Neuronal stem cell (in vitro differentiated cells): ENCODE data around the gene FAM217A.

Source experiments
- DNase-seq: peaks from one replicate; pipeline ENCODE4 v3.0.0-alpha.2; 2013; ENCODE audit warnings: low spot score
- H2AFZ ChIP-seq: one replicate; pipeline ENCODE4 v1.6.1; 2013; ENCODE audit warnings: mild to moderate bottlenecking, low read length, inconsistent platforms
- H2AK5ac ChIP-seq: 2 replicates; pipeline ENCODE4 v1.6.1; 2013; ENCODE audit warnings: low read depth, mild to moderate bottlenecking, inconsistent platforms, low read length, moderate library complexity, mixed read lengths
- H2BK120ac ChIP-seq: 2 replicates; pipeline ENCODE4 v1.6.1; 2013; ENCODE audit warnings: low read depth, mild to moderate bottlenecking, inconsistent platforms, low read length, moderate library complexity, mixed read lengths
- H2BK12ac ChIP-seq: one replicate; pipeline ENCODE4 v1.6.1; 2013; ENCODE audit warnings: low read length, inconsistent platforms
- H2BK15ac ChIP-seq: 2 replicates; pipeline ENCODE4 v1.6.1; 2013; ENCODE audit warnings: mild to moderate bottlenecking, low read length, inconsistent platforms, mixed read lengths
- H2BK5ac ChIP-seq: one replicate; pipeline ENCODE4 v1.6.1; 2013; ENCODE audit warnings: inconsistent platforms, mild to moderate bottlenecking, low read length, moderate library complexity
- H3K14ac ChIP-seq: one replicate; pipeline ENCODE4 v1.6.1; 2013; ENCODE audit warnings: low read length, inconsistent platforms
- H3K18ac ChIP-seq: 2 replicates; pipeline ENCODE4 v1.6.1; 2013; ENCODE audit warnings: low read length, inconsistent platforms
- H3K23ac ChIP-seq: 2 replicates; pipeline ENCODE4 v1.6.1; 2013; ENCODE audit warnings: low read depth, mild to moderate bottlenecking, mixed read lengths, low read length, inconsistent platforms; ENCODE audit not compliant: poor library complexity
- H3K27ac ChIP-seq: replicated peaks from 3 replicates; pipeline ENCODE4 v1.5.1; 2013; ENCODE audit warnings: low read length, inconsistent platforms
- H3K27me3 ChIP-seq, 3 experiments: 2 replicates each; pipeline ENCODE4 v1.6.1; 2013; ENCODE audit warnings: low read length in 3 of 3, mild to moderate bottlenecking in 2 of 3, inconsistent platforms in 1 of 3, low read depth in 1 of 3, mixed read lengths in 1 of 3, moderate library complexity in 1 of 3; ENCODE audit not compliant: control insufficient read depth in 3 of 3, insufficient read depth in 3 of 3
- H3K36me3 ChIP-seq, 2 donors: replicated peaks in 1 of 2; 2 replicates each; pipeline ENCODE4 v1.6.1; 2013; ENCODE audit warnings: low read length in 2 of 2; ENCODE audit not compliant: control insufficient read depth in 2 of 2, insufficient read depth in 2 of 2
- H3K4ac ChIP-seq: 2 replicates; pipeline ENCODE4 v1.6.1; 2013; ENCODE audit warnings: inconsistent platforms, mild to moderate bottlenecking, low read length, moderate library complexity
- H3K4me1 ChIP-seq, 2 donors: 1 replicate in 1 of 2; 2 replicates in 1 of 2; pipeline ENCODE4 v1.6.1; 2013; ENCODE audit warnings: low read length in 2 of 2, low read depth in 1 of 2; ENCODE audit not compliant: control insufficient read depth in 2 of 2, insufficient read depth in 1 of 2
- H3K4me2 ChIP-seq: one replicate; pipeline ENCODE4 v1.6.1; 2013; ENCODE audit warnings: mild to moderate bottlenecking, low read length, inconsistent platforms; ENCODE audit not compliant: insufficient read depth, poor library complexity, severe bottlenecking
- H3K4me3 ChIP-seq, 2 donors: 2 replicates each; pipeline ENCODE4 v1.5.1; 2013; ENCODE audit warnings: low read length in 2 of 2, mild to moderate bottlenecking in 2 of 2, inconsistent platforms in 1 of 2, moderate library complexity in 1 of 2
- H3K79me1 ChIP-seq: one replicate; pipeline ENCODE4 v1.6.1; 2013; ENCODE audit warnings: low read depth, mild to moderate bottlenecking, inconsistent platforms, low read length, moderate library complexity
- H3K9ac ChIP-seq: one replicate; pipeline ENCODE4 v1.6.1; 2013; ENCODE audit warnings: mild to moderate bottlenecking, low read depth, low read length, inconsistent platforms; ENCODE audit not compliant: poor library complexity
- H3K9me3 ChIP-seq, 2 donors: replicated peaks in 1 of 2; 2 replicates each; pipeline versions ENCODE3 to v1.6.1; 2013; ENCODE audit warnings: low read length in 2 of 2, mild to moderate bottlenecking in 2 of 2, inconsistent platforms in 1 of 2, low read depth in 1 of 2, mixed read lengths in 1 of 2, moderate library complexity in 1 of 2; ENCODE audit not compliant: control insufficient read depth in 2 of 2, insufficient read depth in 1 of 2
- H4K8ac ChIP-seq: one replicate; pipeline ENCODE4 v1.6.1; 2013; ENCODE audit warnings: low read depth, mild to moderate bottlenecking, inconsistent platforms, low read length, moderate library complexity
- H4K91ac ChIP-seq: one replicate; pipeline ENCODE4 v1.6.1; 2013; ENCODE audit warnings: low read length, low read depth, mild to moderate bottlenecking, inconsistent platforms; ENCODE audit not compliant: poor library complexity
- WGBS, 2 donors: extraction: QIAGEN DNeasy Blood & Tissue Kit; methylation state at CpG; one replicate each; pipeline ENCODE4 v1.1.7; 2013; ENCODE audit warnings: missing lambda C conversion rate in 2 of 2, mixed read lengths in 1 of 2; ENCODE audit not compliant: insufficient read length in 2 of 2, insufficient replicate concordance in 1 of 2; ENCODE audit errors: extremely low coverage in 2 of 2; 5-methylcytosine and 5-hydroxymethylcytosine counted together

The FAM217A gene

GRCh38 chr6:4105980-4106536 lies 27.1 kb upstream of the FAM217A start:
- Histone ChIP-seq H2BK5ac (no peak overlapping the region), H3K9ac (no peak overlapping the region), H3K27me3 (peaks cover 0 to 36% (median 0%) of the 10 kb centered on the region in 3 experiments), H3K4me1 (no peaks in the 10 kb centered on the region), H2AK5ac (no peak overlapping the region), H2BK12ac (no peak overlapping the region), H3K4me3 (no peak overlapping the region), H3K9me3 (peaks cover 0 to 3% of the 10 kb centered on the region in 2 donors), H3K18ac (no peak overlapping the region), H2BK15ac (no peak overlapping the region), H3K27ac (no peak overlapping the region), H3K4ac (no peak overlapping the region), H3K4me2 (no peak overlapping the region), H3K79me1 (no peaks in the 10 kb centered on the region), H3K14ac (no peak overlapping the region), H4K91ac (no peak overlapping the region), H3K23ac (no peak overlapping the region), H2BK120ac (no peak overlapping the region), H3K36me3 (no peaks in the 10 kb centered on the region), H2AFZ (no peak overlapping the region), H4K8ac (no peak overlapping the region)
- no CpG with 5 or more reads among the region's 4 CpGs for WGBS, 2 donors
- DNase-seq = no peak

DNA sequence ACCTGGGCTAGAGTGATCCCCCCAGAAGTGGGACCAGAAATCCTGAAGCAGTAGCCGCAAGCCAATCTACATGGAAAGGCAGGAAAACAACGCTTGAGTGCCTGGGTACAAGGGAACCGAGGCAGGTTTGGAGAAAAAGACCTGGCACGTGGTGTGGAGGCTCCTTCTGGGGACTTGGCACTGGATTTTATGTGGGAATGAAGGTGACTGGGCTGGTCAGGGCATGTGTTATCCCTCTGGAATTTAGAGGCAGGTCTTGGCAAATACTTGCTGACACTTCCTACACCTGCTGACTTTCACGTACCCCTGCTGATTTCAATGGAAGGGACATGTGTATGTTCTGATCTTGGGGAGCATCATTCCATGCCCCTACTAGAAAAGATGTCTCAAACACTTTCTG lies 25.0 kb upstream of the FAM217A start:
- H3K79me1 ChIP-seq = no peaks in the 10 kb centered on the region
- no peak overlapping the region for H4K91ac ChIP-seq
- no peak overlapping the region for H3K18ac ChIP-seq
- no CpG with 5 or more reads among the region's 5 CpGs for WGBS, 2 donors
- peaks cover 0 to 39% (median 0%) of the 10 kb centered on the region in 3 experiments for H3K27me3 ChIP-seq
- H3K4ac ChIP-seq = no peak overlapping the region
- no peak overlapping the region for H3K14ac ChIP-seq
- no peak overlapping the region for H2BK120ac ChIP-seq
- no peak overlapping the region for H3K23ac ChIP-seq
- H2AFZ ChIP-seq = no peak overlapping the region
- H2BK5ac ChIP-seq = no peak overlapping the region
- H3K4me1 ChIP-seq = no peaks in the 10 kb centered on the region
- peaks cover 0 to 3% of the 10 kb centered on the region in 2 donors for H3K9me3 ChIP-seq
- H3K36me3 ChIP-seq = no peaks in the 10 kb centered on the region
- H3K4me3 ChIP-seq = no peak overlapping the region
- H3K27ac ChIP-seq = no peak overlapping the region
- H2BK15ac ChIP-seq = no peak overlapping the region
- H3K4me2 ChIP-seq = no peak overlapping the region
- H3K9ac ChIP-seq = no peak overlapping the region
- no peak overlapping the region for H2BK12ac ChIP-seq
- no peak overlapping the region for H2AK5ac ChIP-seq
- no peak for DNase-seq
- no peak overlapping the region for H4K8ac ChIP-seq

- H3K4me3 ChIP-seq = no peak overlapping the region
- no peak overlapping the region for H3K27ac ChIP-seq
- H3K4me1 ChIP-seq = no peaks in the 10 kb centered on the region
- H2AFZ ChIP-seq = peak overlapping the region; percentile 28
- H3K4ac ChIP-seq = no peak overlapping the region
- H3K23ac ChIP-seq = no peak overlapping the region
- H3K79me1 ChIP-seq = no peaks in the 10 kb centered on the region
- no peak overlapping the region for H2AK5ac ChIP-seq
- H3K9me3 ChIP-seq = peaks cover 0 to 3% of the 10 kb centered on the region in 2 donors
- no peak overlapping the region for H2BK120ac ChIP-seq
- no peak overlapping the region for H3K14ac ChIP-seq
- WGBS, 2 donors = no CpG with 5 or more reads among the region's 6 CpGs
- DNase-seq = no peak
- no peak overlapping the region for H2BK5ac ChIP-seq
- H3K4me2 ChIP-seq = no peak overlapping the region
- H3K36me3 ChIP-seq = no peaks in the 10 kb centered on the region
- peak overlapping the region; percentile 9 for H3K18ac ChIP-seq
- peaks cover 0 to 33% (median 0%) of the 10 kb centered on the region in 3 experiments for H3K27me3 ChIP-seq
- H3K9ac ChIP-seq = no peak overlapping the region
- no peak overlapping the region for H4K91ac ChIP-seq
- H4K8ac ChIP-seq = no peak overlapping the region
- H2BK15ac ChIP-seq = no peak overlapping the region
- H2BK12ac ChIP-seq = no peak overlapping the region
Observed at GRCh38 chr6:4102687-4103244, 23.8 kb upstream of the FAM217A start.

- H2BK15ac ChIP-seq = no peak overlapping the region
- no peak overlapping the region for H2BK5ac ChIP-seq
- no peak for DNase-seq
- no peak overlapping the region for H2BK12ac ChIP-seq
- H3K9me3 ChIP-seq = peaks cover 0 to 3% of the 10 kb centered on the region in 2 donors
- H4K91ac ChIP-seq = no peak overlapping the region
- H3K23ac ChIP-seq = no peak overlapping the region
- no peaks in the 10 kb centered on the region for H3K36me3 ChIP-seq
- no CpG with 5 or more reads among the region's 3 CpGs for WGBS, 2 donors
- no peak overlapping the region for H3K4me2 ChIP-seq
- no peak overlapping the region for H3K18ac ChIP-seq
- H3K14ac ChIP-seq = no peak overlapping the region
- no peak overlapping the region for H2BK120ac ChIP-seq
- H3K4me1 ChIP-seq = no peaks in the 10 kb centered on the region
- peaks cover 0 to 27% (median 0%) of the 10 kb centered on the region in 3 experiments for H3K27me3 ChIP-seq
- H3K27ac ChIP-seq = no peak overlapping the region
- no peak overlapping the region for H4K8ac ChIP-seq
- no peak overlapping the region for H2AK5ac ChIP-seq
- no peak overlapping the region for H3K4ac ChIP-seq
- no peak overlapping the region for H3K4me3 ChIP-seq
- no peak overlapping the region for H2AFZ ChIP-seq
- H3K9ac ChIP-seq = no peak overlapping the region
- no peaks in the 10 kb centered on the region for H3K79me1 ChIP-seq
Observed at GRCh38 chr6:4101298-4101697, 22.4 kb upstream of the FAM217A start.
